Mesothelial cell of epicardium (in vitro differentiated cells): Measurements from ENCODE around the gene ARHGAP30. TPM values are rescaled to one million over a fixed set of nuclear protein-coding genes. Genes with fewer than 3 reads are reported as not detected.

Experiments used
- DNase-seq, 2 experiments: peaks; one replicate each; pipeline ENCODE4 v3.0.0; 2021; ENCODE audit warnings: low spot score in 2 of 2; ENCODE audit not compliant: unreplicated experiment in 2 of 2
- H3K27ac Mint-ChIP-seq: 2 replicates; pipeline ENCODE4 v1.8.0; 2021; ENCODE audit warnings: mixed read lengths
- H3K27me3 Mint-ChIP-seq: 2 replicates; pipeline ENCODE4 v1.8.0; 2021; ENCODE audit warnings: low read depth, mixed read lengths
- H3K36me3 Mint-ChIP-seq: 2 replicates; pipeline ENCODE4 v1.8.0; 2021; ENCODE audit warnings: mixed read lengths
- H3K4me1 Mint-ChIP-seq: 2 replicates; pipeline ENCODE4 v1.8.0; 2021; ENCODE audit warnings: mixed read lengths
- H3K4me3 Mint-ChIP-seq: 2 replicates; pipeline ENCODE4 v1.8.0; 2021; ENCODE audit warnings: mild to moderate bottlenecking, moderate library complexity, mixed read lengths
- H3K9me3 Mint-ChIP-seq: 2 replicates; pipeline ENCODE4 v1.8.0; 2021; ENCODE audit warnings: mixed read lengths
- total RNA-seq: library from RNA; stranded (reverse); gene quantifications from 3 replicates; pipeline ENCODE4 v1.2.1, GENCODE V29; 2021
- TF ChIP-seq, protein P1 (sequence below): fragments of 200-600 bp; sonication (generic); IDR thresholded peaks from one replicate; pipeline ENCODE4 v1.5.0; 2021; ENCODE audit warnings: antibody characterized with exemption; ENCODE audit not compliant: unreplicated experiment

ARHGAP30 gene
- total RNA-seq, 1 donor from 2014 or later = 1.6 TPM

- Mint-ChIP-seq H3K27me3 (no peaks in the 10 kb centered on the region), H3K4me3 (peak overlapping the region; percentile 80), H3K4me1 (peaks cover 28% of the 10 kb centered on the region), H3K36me3 (peaks cover 6% of the 10 kb centered on the region), H3K9me3 (no peaks in the 10 kb centered on the region), H3K27ac (no peak overlapping the region)
- TF ChIP-seq, protein P1, sequence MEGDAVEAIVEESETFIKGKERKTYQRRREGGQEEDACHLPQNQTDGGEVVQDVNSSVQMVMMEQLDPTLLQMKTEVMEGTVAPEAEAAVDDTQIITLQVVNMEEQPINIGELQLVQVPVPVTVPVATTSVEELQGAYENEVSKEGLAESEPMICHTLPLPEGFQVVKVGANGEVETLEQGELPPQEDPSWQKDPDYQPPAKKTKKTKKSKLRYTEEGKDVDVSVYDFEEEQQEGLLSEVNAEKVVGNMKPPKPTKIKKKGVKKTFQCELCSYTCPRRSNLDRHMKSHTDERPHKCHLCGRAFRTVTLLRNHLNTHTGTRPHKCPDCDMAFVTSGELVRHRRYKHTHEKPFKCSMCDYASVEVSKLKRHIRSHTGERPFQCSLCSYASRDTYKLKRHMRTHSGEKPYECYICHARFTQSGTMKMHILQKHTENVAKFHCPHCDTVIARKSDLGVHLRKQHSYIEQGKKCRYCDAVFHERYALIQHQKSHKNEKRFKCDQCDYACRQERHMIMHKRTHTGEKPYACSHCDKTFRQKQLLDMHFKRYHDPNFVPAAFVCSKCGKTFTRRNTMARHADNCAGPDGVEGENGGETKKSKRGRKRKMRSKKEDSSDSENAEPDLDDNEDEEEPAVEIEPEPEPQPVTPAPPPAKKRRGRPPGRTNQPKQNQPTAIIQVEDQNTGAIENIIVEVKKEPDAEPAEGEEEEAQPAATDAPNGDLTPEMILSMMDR = no peak
- DNase-seq = no peak
Measured at GRCh38 chr1:161099090-161099802, 29.6 kb upstream of the ARHGAP30 start.

- H3K9me3 Mint-ChIP-seq = no peaks in the 10 kb centered on the region
- TF ChIP-seq, protein P1 = no peak
- peak within 1 kb of the TSS; percentile 64 for H3K27ac Mint-ChIP-seq
- H3K4me3 Mint-ChIP-seq = peak within 1 kb of the TSS; percentile 80
- DNase-seq = peak; percentile 53 to 75
- H3K36me3 Mint-ChIP-seq = peaks cover 6% of the 10 kb centered on the region
- peaks cover 28% of the 10 kb centered on the region for H3K4me1 Mint-ChIP-seq
- H3K27me3 Mint-ChIP-seq = no peaks in the 10 kb centered on the region
Measured at GRCh38 chr1:161098210-161099068, 28.7 kb upstream of the ARHGAP30 start, which contains the start of gene KLHDC9. KLHDC9 (plus strand) TSS chr1:161098361; CDS start chr1:161098536, 175 bp downstream.

DNA sequence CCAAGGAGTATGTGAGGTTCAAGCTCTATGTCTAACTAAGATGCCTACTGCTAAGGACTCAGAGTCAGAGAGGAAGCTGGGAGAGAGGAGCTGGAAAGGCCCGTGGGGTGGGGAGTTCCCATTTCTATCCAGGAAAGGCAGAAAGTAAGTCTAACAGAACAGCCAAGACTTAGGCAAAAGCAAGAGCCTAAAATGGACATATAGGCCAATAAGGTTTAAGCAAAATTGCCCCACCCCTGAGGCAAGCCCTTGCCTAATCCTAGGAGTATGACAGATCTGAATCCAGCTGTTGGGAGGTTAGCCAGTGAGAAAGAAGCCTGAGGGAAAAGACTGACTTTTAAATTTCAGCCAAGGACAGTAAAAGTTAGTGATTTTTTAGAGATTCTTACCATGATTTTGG is 26.8 kb upstream of the ARHGAP30 start:
- Mint-ChIP-seq H3K36me3 (peaks cover 2% of the 10 kb centered on the region), H3K27ac (peak overlapping the region; percentile 64), H3K4me3 (no peak overlapping the region), H3K9me3 (no peaks in the 10 kb centered on the region), H3K27me3 (no peaks in the 10 kb centered on the region), H3K4me1 (peaks cover 46% of the 10 kb centered on the region)
- peak in 1 of 2 experiments; percentile 10 for DNase-seq
- TF ChIP-seq, protein P1 = no peak

- Mint-ChIP-seq H3K27ac (peak overlapping the region; percentile 64), H3K27me3 (no peaks in the 10 kb centered on the region), H3K4me1 (peaks cover 49% of the 10 kb centered on the region), H3K36me3 (no peaks in the 10 kb centered on the region), H3K4me3 (no peak overlapping the region), H3K9me3 (no peaks in the 10 kb centered on the region)
- TF ChIP-seq, protein P1 = no peak
- no peak for DNase-seq
Measured at GRCh38 chr1:161096015-161096414, 26.3 kb upstream of the ARHGAP30 start.

GRCh38 chr1:161095230-161095629 is 25.5 kb upstream of the ARHGAP30 start:
- Mint-ChIP-seq H3K4me1 (peaks cover 56% of the 10 kb centered on the region), H3K4me3 (no peak overlapping the region), H3K36me3 (no peaks in the 10 kb centered on the region), H3K9me3 (no peaks in the 10 kb centered on the region), H3K27ac (no peak overlapping the region), H3K27me3 (no peaks in the 10 kb centered on the region)
- TF ChIP-seq, protein P1 = no peak
- DNase-seq = no peak
